ENCODE measurements around the gene ACSS1. TPM values are rescaled to one million over a fixed set of nuclear protein-coding genes. Genes with fewer than 3 reads are reported as not detected.

ACSS1 gene
- total RNA-seq, 1 experiment from 2014 or later, result 1.5 TPM

- Mint-ChIP-seq H3K9me3 (peaks cover 8% of the 10 kb centered on the region), H3K4me1 (peaks cover 12% of the 10 kb centered on the region), H3K27me3 (ENCODE audit: low read depth) (peaks cover 4% of the 10 kb centered on the region; the same call in 1 of the 2 replicates), H3K4me3 (no peak overlapping the region), H3K36me3 (no peaks in the 10 kb centered on the region), H3K27ac (no peak overlapping the region)
- ChIA-PET POLR2A (no interaction called here), CTCF (no interaction called here)
- DNase-seq (ENCODE audit: low spot score) (no peak), ATAC-seq (no peak)
- no peak for TF ChIP-seq USF2 (CRISPR knock-in tag; IDR thresholded peaks at IDR 0.05)
- TF ChIP-seq ATF1 (CRISPR knock-in tag; IDR thresholded peaks at IDR 0.05), result no peak
- TF ChIP-seq ZNF671 (CRISPR knock-in tag; IDR thresholded peaks at IDR 0.05), result no peak
- TF ChIP-seq TP53 (CRISPR knock-in tag; IDR thresholded peaks at IDR 0.05), result no peak
- TF ChIP-seq, protein P1, sequence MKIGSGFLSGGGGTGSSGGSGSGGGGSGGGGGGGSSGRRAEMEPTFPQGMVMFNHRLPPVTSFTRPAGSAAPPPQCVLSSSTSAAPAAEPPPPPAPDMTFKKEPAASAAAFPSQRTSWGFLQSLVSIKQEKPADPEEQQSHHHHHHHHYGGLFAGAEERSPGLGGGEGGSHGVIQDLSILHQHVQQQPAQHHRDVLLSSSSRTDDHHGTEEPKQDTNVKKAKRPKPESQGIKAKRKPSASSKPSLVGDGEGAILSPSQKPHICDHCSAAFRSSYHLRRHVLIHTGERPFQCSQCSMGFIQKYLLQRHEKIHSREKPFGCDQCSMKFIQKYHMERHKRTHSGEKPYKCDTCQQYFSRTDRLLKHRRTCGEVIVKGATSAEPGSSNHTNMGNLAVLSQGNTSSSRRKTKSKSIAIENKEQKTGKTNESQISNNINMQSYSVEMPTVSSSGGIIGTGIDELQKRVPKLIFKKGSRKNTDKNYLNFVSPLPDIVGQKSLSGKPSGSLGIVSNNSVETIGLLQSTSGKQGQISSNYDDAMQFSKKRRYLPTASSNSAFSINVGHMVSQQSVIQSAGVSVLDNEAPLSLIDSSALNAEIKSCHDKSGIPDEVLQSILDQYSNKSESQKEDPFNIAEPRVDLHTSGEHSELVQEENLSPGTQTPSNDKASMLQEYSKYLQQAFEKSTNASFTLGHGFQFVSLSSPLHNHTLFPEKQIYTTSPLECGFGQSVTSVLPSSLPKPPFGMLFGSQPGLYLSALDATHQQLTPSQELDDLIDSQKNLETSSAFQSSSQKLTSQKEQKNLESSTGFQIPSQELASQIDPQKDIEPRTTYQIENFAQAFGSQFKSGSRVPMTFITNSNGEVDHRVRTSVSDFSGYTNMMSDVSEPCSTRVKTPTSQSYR (CRISPR knock-in tag; IDR thresholded peaks at IDR 0.05), result no peak
- no peak for TF ChIP-seq SP1 (CRISPR knock-in tag; conservative IDR thresholded peaks at IDR 0.05)
- TF ChIP-seq ZNF425 (CRISPR knock-in tag; conservative IDR thresholded peaks at IDR 0.05), result no peak
- TF ChIP-seq ZNF423 (CRISPR knock-in tag; IDR thresholded peaks at IDR 0.05), result no peak
- TF ChIP-seq GABPB1 (CRISPR knock-in tag; IDR thresholded peaks at IDR 0.05), result no peak
- TF ChIP-seq, protein P2, sequence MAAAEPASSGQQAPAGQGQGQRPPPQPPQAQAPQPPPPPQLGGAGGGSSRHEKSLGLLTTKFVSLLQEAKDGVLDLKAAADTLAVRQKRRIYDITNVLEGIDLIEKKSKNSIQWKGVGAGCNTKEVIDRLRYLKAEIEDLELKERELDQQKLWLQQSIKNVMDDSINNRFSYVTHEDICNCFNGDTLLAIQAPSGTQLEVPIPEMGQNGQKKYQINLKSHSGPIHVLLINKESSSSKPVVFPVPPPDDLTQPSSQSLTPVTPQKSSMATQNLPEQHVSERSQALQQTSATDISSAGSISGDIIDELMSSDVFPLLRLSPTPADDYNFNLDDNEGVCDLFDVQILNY (CRISPR knock-in tag; IDR thresholded peaks at IDR 0.05), result no peak
- TF ChIP-seq ZBTB21 (CRISPR knock-in tag; IDR thresholded peaks at IDR 0.05; ENCODE audit: borderline replicate concordance), result no peak
- TF ChIP-seq, protein P3, sequence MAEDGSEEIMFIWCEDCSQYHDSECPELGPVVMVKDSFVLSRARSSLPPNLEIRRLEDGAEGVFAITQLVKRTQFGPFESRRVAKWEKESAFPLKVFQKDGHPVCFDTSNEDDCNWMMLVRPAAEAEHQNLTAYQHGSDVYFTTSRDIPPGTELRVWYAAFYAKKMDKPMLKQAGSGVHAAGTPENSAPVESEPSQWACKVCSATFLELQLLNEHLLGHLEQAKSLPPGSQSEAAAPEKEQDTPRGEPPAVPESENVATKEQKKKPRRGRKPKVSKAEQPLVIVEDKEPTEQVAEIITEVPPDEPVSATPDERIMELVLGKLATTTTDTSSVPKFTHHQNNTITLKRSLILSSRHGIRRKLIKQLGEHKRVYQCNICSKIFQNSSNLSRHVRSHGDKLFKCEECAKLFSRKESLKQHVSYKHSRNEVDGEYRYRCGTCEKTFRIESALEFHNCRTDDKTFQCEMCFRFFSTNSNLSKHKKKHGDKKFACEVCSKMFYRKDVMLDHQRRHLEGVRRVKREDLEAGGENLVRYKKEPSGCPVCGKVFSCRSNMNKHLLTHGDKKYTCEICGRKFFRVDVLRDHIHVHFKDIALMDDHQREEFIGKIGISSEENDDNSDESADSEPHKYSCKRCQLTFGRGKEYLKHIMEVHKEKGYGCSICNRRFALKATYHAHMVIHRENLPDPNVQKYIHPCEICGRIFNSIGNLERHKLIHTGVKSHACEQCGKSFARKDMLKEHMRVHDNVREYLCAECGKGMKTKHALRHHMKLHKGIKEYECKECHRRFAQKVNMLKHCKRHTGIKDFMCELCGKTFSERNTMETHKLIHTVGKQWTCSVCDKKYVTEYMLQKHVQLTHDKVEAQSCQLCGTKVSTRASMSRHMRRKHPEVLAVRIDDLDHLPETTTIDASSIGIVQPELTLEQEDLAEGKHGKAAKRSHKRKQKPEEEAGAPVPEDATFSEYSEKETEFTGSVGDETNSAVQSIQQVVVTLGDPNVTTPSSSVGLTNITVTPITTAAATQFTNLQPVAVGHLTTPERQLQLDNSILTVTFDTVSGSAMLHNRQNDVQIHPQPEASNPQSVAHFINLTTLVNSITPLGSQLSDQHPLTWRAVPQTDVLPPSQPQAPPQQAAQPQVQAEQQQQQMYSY (CRISPR knock-in tag; IDR thresholded peaks at IDR 0.05), result no peak
- TF ChIP-seq ZNF121 (CRISPR knock-in tag; IDR thresholded peaks at IDR 0.05), result no peak
- TF ChIP-seq, protein P4, sequence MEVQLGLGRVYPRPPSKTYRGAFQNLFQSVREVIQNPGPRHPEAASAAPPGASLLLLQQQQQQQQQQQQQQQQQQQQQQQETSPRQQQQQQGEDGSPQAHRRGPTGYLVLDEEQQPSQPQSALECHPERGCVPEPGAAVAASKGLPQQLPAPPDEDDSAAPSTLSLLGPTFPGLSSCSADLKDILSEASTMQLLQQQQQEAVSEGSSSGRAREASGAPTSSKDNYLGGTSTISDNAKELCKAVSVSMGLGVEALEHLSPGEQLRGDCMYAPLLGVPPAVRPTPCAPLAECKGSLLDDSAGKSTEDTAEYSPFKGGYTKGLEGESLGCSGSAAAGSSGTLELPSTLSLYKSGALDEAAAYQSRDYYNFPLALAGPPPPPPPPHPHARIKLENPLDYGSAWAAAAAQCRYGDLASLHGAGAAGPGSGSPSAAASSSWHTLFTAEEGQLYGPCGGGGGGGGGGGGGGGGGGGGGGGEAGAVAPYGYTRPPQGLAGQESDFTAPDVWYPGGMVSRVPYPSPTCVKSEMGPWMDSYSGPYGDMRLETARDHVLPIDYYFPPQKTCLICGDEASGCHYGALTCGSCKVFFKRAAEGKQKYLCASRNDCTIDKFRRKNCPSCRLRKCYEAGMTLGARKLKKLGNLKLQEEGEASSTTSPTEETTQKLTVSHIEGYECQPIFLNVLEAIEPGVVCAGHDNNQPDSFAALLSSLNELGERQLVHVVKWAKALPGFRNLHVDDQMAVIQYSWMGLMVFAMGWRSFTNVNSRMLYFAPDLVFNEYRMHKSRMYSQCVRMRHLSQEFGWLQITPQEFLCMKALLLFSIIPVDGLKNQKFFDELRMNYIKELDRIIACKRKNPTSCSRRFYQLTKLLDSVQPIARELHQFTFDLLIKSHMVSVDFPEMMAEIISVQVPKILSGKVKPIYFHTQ (CRISPR knock-in tag; IDR thresholded peaks at IDR 0.05), result no peak
- TF ChIP-seq NFATC4 (CRISPR knock-in tag; IDR thresholded peaks at IDR 0.05), result no peak
- no peak for TF ChIP-seq CBFB (CRISPR knock-in tag; IDR thresholded peaks at IDR 0.05; ENCODE audit: low read depth)
- TF ChIP-seq HMGXB4 (CRISPR knock-in tag; IDR thresholded peaks at IDR 0.05), result no peak
Measured at GRCh38 chr20:24998121-24998520, 59.8 kb downstream of the ACSS1 start.

Data from WTC11 (cell line).